Anterior cingulate cortex (tissue), 58 donors: ENCODE results near the gene FN3KRP.
A peak's percentile ranks its signal among the peaks of the same experiment; 100 is the strongest.
"Not testable (repeated sequence)": the region's sequence is repeated elsewhere in the genome, so short reads cannot be mapped to it uniquely, and the experiment has no call there.

Source experiments
- DNase-seq, 58 donors: peaks; one replicate each; lab custom pipeline; 2025; lab: John Stamatoyannopoulos, UW

Gene FN3KRP

DNA sequence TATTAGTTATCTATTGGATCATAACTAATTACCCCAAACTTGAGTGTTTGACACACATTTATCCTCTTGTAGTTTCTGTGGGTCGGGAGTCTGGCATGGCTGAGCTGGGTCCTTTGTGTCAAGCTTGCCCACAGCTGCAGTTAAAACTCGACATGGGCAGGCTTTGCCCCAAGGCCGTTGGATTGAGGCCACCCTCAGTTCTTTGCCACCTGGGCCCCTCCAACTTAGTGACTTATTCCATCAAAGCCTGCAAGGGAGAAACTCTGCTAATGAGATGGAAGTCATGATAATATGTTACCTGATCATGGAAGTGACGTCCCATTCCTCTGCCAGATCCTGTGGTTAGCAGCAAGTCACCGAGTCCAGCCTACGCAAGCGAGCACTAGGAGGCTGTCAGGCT is 52.5 kb downstream of the FN3KRP start:
- no peak for DNase-seq

DNA sequence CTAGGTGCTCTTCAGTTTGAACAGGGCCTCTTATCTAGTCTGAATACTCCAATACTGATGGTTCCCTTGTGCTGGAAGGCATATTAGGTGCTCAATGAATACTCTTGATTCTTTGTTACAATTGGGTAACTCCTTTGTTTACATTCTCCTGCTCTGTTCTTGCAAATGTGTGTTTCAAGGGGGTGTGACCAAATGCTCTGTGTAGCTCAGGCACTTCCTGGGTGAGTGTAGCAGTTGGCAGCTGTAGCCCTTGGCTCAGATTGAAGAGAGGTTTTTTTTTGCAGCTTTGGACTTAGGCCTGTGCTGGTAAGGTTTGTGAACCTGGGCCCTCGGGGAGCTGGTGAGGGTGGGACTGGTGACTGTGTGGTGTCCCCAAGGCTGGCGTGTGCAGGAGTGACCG is 55.5 kb downstream of the FN3KRP start:
- no peak for DNase-seq

DNA sequence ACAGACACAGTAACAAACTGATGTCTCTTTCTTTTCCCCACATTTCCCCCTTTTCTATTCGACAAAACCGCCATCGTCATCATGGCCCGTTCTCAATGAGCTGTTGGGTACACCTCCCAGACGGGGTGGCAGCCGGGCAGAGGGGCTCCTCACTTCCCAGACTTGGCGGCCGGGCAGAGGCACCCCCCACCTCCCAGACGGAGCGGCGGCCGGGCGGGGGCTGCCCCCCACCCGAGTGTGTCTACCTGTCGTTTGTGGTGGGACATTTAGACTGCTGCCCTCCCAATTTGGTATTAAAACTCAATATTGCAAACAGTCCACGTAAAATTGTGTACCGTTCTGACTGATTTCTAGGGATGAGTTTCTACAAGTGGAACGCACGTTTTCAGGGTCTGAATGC is 58.0 kb downstream of the FN3KRP start:
- DNase-seq = not testable (repeated sequence)

DNA sequence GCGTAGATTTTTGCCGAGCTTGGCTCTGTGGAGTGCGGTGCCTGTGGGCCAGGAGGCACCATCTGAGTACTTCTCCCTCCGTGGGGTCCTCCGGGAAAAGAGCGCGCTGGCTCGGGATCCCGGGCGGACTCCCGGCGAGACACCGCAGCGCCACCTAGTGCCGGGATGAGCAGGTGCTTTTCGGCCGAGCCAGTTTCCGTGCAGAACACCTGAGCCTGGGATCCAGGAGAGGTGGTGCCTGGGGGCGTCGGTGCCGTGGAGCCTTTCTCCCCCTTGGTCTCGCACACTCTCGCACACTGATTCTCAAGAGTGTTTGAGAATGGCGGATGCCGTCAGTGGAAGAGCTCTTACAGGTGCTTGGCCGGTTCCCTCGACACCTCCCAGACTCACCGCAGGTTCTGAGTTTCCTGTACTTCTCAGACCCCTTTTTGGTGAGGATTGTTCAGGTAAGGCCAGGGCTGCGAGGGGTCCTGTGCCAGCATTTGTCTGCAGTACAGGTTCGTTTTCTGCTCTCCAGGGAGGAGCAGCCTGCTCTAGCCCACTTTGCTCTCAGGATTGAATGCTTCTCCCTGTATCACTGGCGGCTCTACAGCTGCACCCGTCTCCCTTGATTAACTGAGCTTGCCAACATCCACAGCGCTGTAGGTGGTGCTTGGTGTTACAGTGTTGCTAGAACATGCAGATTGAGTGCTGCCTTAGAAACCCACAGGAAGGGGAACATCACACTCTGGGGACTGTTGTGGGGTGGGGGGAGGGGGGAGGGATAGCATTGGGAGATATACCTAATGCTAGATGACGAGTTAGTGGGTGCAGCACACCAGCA is 58.7 kb downstream of the FN3KRP start:
- peak in 40 of 58 donors; percentile 10 to 69 (median 34) for DNase-seq

DNA sequence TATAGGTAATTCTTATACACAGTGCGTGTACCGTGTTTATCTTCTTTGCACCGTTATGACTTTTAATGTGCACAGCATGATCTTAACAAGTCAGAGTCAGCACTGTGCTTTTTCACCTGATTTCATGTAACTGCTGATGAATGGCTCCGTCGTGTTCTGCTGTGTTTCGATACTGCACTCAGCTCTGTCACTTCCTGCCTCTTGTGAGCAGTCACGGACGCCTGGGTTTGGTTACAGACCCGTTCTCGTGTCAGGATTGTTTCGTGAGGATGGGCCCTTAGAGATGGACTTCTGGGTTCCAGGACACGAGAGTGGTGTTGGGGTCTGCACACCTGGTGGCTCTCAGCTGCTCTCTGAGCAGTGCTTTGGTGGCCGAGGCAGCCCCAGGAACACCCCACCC is 59.9 kb downstream of the FN3KRP start:
- DNase-seq = no peak
